GM18499 (cell line): ENCODE measurements around the gene CSTA.

Experiments
- ATAC-seq: cut with Tn5 transposase; IDR thresholded peaks from one replicate; pipeline ENCODE4 v1.9.1; 2021; ENCODE audit warnings: moderate number of reproducible peaks; ENCODE audit not compliant: insufficient read depth, unreplicated experiment

The CSTA gene

GRCh38 chr3:122324871-122325323, at the start of gene CSTA:
Gene CSTA (plus strand): TSS chr3:122325248. CDS start chr3:122325293, 45 bp downstream.
- ATAC-seq, result no peak

GRCh38 chr3:122281891-122282290, 43.2 kb upstream of the CSTA start:
- ATAC-seq, result no peak

GRCh38 chr3:122283796-122284445, 41.1 kb upstream of the CSTA start:
- no peak for ATAC-seq

GRCh38 chr3:122284486-122284885, 40.6 kb upstream of the CSTA start:
- no peak for ATAC-seq

- no peak for ATAC-seq
Measured at GRCh38 chr3:122294359-122294758, 30.7 kb upstream of the CSTA start.

GRCh38 chr3:122295266-122296062, 29.6 kb upstream of the CSTA start:
- no peak for ATAC-seq

GRCh38 chr3:122298239-122298638, 26.8 kb upstream of the CSTA start:
- ATAC-seq, result no peak

GRCh38 chr3:122299215-122299614, 25.8 kb upstream of the CSTA start:
- ATAC-seq, result no peak

- no peak for ATAC-seq
Measured at GRCh38 chr3:122299872-122300460, 25.1 kb upstream of the CSTA start.

- ATAC-seq, result no peak
Measured at GRCh38 chr3:122301063-122301462, 24.0 kb upstream of the CSTA start.

GRCh38 chr3:122305818-122306621, 19.0 kb upstream of the CSTA start:
- no peak for ATAC-seq

- no peak for ATAC-seq
Measured at GRCh38 chr3:122306622-122306953, 18.5 kb upstream of the CSTA start.

GRCh38 chr3:122307094-122307687, 17.9 kb upstream of the CSTA start:
- ATAC-seq, result no peak

- ATAC-seq, result no peak
Measured at GRCh38 chr3:122307976-122308375, 17.1 kb upstream of the CSTA start.

- no peak for ATAC-seq
Measured at GRCh38 chr3:122310361-122310760, 14.7 kb upstream of the CSTA start.

GRCh38 chr3:122312826-122313225, 12.2 kb upstream of the CSTA start:
- ATAC-seq, result no peak

- ATAC-seq, result no peak
Measured at GRCh38 chr3:122313281-122313680, 11.8 kb upstream of the CSTA start.

- ATAC-seq, result no peak
Measured at GRCh38 chr3:122314228-122314876, 10.7 kb upstream of the CSTA start.

GRCh38 chr3:122315619-122316018, 9.4 kb upstream of the CSTA start:
- ATAC-seq, result no peak

GRCh38 chr3:122316368-122316767, 8.7 kb upstream of the CSTA start:
- ATAC-seq, result no peak
